Measurements from ENCODE around the gene KAT6B. TPM values are rescaled to one million over a fixed set of nuclear protein-coding genes. Genes with fewer than 3 reads are reported as not detected.

KAT6B gene
- total and polyA plus RNA-seq, 2 of the 8 experiments (the other 6 are each of a cell fraction or from before 2014, with no cell fraction given), result 7.3 to 30.8 TPM

GRCh38 chr10:75034131-75034512, 207.7 kb downstream of the KAT6B start (continued):
- TF ChIP-seq CTCF (IDR thresholded peaks at IDR 0.05; ENCODE audit: control extremely low read depth in 1 of 3, insufficient read depth in 1 of 3, low read depth in 1 of 3, low read length in 3 of 3), result no peak
- no peak for TF ChIP-seq RBBP5 (IDR thresholded peaks at IDR 0.05; ENCODE audit: borderline replicate concordance, low read depth, low read length)

All from H1 (cell line).